Fibroblast of peridontal ligament (primary cell): ENCODE results near the gene UGT1A5.

Experiments
- DNase-seq: peaks from one replicate; pipeline ENCODE4 v3.0.0-alpha.2; 2010; ENCODE audit errors: extremely low read depth

The UGT1A5 gene

GRCh38 chr2:233780771-233781170, 68.1 kb downstream of the UGT1A5 start:
- DNase-seq, result no peak

GRCh38 chr2:233789554-233789953, 76.8 kb downstream of the UGT1A5 start:
- DNase-seq, result no peak

GRCh38 chr2:233791151-233791882, 78.6 kb downstream of the UGT1A5 start:
- no peak for DNase-seq

- no peak for DNase-seq
Measured at GRCh38 chr2:233791883-233792329, 79.2 kb downstream of the UGT1A5 start.

GRCh38 chr2:233792720-233793119, 80.0 kb downstream of the UGT1A5 start:
- DNase-seq, result no peak

- no peak for DNase-seq
Measured at GRCh38 chr2:233793465-233794127, 80.9 kb downstream of the UGT1A5 start.

- DNase-seq, result no peak
Measured at GRCh38 chr2:233794128-233794658, 81.5 kb downstream of the UGT1A5 start.

- DNase-seq, result no peak
Measured at GRCh38 chr2:233795735-233796171, 83.0 kb downstream of the UGT1A5 start.

GRCh38 chr2:233796254-233796653, 83.5 kb downstream of the UGT1A5 start:
- no peak for DNase-seq

- DNase-seq, result no peak
Measured at GRCh38 chr2:233798335-233799086, 85.8 kb downstream of the UGT1A5 start.

GRCh38 chr2:233799087-233799665, 86.5 kb downstream of the UGT1A5 start:
- DNase-seq, result no peak

GRCh38 chr2:233799716-233800115, 87.0 kb downstream of the UGT1A5 start:
- DNase-seq, result no peak

- no peak for DNase-seq
Measured at GRCh38 chr2:233800208-233800607, 87.5 kb downstream of the UGT1A5 start.

GRCh38 chr2:233801357-233802131, 88.8 kb downstream of the UGT1A5 start:
- no peak for DNase-seq

- no peak for DNase-seq
Measured at GRCh38 chr2:233802132-233802815, 89.6 kb downstream of the UGT1A5 start.

GRCh38 chr2:233803292-233803911, 90.7 kb downstream of the UGT1A5 start:
- DNase-seq, result no peak

- DNase-seq, result no peak
Measured at GRCh38 chr2:233803994-233804393, 91.3 kb downstream of the UGT1A5 start.

GRCh38 chr2:233807215-233807865, 94.6 kb downstream of the UGT1A5 start:
- no peak for DNase-seq
